GM19023 (cell line): ENCODE measurements around the gene RRP8.

Experiments
- ATAC-seq: cut with Tn5 transposase; IDR thresholded peaks from one replicate; pipeline ENCODE4 v1.9.1; 2021; ENCODE audit warnings: mild to moderate bottlenecking, moderate library complexity; ENCODE audit not compliant: unreplicated experiment

Gene RRP8

DNA sequence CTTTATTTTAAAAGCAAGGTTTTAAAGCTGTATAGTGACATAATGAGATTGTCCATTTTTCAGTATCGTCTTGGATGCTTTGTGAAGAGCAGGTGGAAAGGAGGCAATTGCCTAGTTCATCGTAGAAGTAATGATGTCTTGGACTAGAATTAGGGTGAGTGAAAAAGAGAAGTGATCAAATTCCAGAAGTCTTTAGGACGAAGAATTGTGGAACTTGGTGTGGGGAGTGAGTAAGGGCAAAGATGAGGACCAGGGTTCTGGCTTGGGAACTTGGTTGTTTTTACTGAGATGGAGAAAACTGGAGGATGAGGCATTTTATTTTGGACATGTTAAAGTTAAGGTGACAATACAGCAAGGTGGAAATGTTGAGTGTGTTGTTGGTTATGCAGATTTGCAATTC lies 1.4 kb upstream of the RRP8 start:
- ATAC-seq, result no peak

DNA sequence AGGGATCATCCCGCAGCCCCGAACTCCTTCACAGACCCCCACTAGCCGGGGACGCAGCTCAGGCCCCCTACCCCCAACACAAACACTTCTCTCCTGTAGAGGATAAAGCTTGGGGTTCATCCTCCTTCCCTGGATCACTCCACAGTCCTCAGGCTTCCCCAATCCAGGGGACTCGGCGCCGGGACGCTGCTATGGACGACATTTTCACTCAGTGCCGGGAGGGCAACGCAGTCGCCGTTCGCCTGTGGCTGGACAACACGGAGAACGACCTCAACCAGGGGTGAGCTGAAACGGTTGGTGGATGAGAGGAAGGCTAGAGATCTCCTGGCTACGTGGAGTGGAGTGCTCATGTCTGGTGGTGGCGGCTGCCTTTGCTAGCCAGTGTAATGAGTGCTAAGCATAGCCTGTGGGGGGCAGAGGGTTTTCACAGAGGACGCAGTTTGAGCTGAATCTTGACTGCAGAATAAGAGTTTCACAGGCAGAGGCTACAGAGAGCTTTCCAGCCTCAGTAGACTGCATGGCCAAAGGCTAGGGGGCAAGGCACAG lies 738 bp upstream of the RRP8 start:
- ATAC-seq, result peak; percentile 37

DNA sequence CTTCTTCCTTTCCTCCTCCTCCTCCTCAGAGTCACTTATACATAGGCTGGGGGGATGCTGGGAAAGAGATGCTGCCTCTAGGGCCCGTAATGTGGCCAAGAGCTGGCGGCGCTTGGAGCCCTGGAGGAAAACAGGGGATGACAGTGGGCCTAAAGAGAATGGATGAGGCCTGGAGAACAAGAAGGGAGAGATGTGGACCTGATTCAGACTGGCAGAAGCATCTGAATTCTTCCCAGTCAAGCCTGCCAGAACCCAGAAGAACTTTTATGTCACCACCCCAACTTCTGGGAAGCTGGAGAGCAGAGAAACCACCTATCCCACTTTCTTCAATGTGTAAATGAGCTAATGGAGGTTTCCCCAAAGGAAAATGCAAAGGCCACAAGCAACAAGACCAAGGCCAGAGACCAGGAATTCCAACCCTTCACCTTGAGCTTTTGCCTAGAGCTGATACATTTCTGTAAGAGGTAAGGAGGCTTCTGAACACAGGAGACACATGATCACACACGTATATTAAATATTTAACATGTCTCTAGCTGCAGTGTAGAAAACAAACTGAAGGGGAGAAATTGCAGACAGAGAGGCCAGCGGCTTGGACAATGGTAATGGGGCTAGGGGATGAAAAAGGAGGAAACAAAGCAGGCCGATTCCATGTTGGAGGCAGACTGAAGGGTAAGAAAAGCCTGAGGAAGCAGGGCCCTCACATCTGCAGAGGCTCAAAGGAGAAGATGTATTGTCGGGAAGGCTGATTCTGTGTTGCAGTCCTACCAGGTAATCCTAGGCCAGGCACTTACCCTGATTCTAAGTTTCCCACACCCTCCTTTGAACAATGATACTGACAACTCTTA lies 1.1 kb downstream of the RRP8 start:
- no peak for ATAC-seq

DNA sequence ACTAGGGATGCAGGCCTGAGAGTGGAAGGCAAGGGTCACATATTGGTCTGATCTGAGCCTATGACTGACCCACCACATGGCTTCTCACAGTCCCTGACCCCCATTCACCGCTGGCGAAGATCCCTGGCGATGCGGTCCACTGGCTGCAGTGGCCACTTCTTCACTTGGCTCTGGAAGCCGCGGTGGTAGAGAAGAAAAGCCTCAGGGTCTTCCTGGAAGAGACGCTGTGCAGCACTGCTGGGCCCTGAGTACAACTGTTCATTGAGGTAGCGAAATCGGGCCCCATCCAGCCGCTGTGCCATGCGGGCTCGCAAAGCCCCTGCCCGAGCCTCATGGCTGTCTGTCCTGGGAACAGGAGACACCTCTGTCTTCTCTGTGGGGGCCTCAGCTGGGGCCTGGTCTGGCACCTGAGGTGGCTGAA lies 2.4 kb downstream of the RRP8 start:
- no peak for ATAC-seq

DNA sequence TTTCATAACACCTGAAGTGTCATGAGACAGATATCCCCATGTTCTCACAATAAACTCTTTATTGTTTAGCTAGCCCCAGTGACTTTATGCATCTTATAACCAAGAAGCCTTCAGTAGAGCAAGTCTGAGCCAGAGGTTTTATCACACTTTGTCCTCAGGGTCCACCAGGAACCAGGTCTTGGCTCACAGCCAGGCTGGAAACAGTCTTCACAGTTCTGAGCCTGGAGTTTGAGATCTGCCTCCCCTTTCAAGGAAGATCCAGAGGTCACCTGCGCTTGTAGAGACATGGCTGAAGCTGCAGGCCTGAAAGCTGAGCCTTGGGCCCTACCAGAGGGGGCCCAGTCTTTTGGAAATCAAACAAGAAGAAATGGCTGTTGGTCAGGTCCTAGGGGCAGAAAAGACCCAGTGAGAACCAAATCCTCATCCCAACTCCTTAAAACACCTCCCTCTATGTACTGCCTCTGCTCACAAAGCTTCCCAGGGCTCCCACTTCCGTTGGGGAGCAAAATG lies 3.5 kb downstream of the RRP8 start:
- ATAC-seq, result no peak

DNA sequence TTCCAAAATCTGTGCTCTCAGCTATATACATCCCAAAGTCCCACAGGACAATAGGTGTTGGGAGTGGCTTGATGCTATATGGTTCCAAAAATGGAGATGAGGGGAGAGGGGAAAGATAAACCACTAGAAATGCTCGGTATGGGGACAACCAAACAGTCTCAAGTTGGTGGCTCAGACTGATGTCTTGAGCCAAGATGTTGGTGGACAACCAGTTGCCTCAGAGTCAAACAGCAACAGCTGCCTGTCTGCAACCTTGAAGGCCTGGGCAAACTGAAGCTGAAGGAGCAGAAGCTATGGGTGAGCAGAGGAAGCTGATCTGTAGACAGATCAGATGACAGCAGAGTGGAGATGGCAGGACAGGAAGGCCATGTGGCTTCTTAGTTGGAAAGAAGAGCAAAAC lies 4.0 kb downstream of the RRP8 start:
- ATAC-seq, result no peak

DNA sequence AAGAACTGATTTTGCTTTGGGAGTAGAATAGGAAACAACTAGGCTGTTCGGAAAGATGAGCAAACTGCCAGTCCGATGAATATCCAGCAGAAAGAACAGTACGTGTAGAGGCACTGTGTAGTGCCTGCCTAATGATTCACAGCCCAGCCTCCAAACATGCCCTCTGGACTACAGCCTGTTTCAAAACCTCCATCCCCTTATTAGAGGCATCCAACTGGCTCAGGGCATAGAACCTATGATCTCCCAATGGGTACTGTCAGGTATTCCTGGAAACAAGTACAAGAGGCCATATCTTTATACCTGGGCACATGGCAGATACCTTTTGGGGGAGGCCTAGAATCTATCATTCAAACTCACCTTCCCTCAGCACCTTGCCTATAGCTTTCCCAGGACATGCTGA lies 4.9 kb downstream of the RRP8 start:
- no peak for ATAC-seq

DNA sequence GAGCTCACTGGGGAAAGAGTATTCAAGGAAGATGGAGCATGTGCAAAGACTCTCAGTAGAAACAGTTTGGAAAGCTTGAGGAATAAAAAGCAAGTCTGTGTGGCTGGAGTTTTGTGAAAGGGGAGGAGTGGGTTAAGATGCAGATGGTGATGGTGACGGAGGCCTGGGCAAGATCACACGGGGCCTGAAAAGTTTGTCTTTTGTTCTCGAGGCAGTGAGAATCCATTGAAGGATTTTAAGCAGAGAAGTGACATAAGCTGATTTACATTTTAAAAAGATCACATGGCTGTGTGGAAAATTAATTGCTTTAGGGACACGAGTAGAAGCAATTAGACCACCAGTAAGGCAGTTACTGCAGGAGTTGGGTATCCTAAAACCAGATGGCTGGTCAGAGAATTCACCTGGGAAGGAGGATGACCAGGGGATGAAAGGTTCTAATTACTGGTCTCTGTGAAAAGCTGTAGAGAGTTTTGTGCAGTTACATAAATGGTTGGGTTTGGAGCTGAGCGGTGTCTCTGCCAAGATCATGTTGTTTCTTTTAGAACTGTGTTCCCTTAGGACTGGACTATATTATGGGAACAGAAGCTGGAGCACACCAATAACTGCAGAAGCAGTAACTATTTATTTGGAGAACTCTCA lies 7.1 kb downstream of the RRP8 start:
- no peak for ATAC-seq

DNA sequence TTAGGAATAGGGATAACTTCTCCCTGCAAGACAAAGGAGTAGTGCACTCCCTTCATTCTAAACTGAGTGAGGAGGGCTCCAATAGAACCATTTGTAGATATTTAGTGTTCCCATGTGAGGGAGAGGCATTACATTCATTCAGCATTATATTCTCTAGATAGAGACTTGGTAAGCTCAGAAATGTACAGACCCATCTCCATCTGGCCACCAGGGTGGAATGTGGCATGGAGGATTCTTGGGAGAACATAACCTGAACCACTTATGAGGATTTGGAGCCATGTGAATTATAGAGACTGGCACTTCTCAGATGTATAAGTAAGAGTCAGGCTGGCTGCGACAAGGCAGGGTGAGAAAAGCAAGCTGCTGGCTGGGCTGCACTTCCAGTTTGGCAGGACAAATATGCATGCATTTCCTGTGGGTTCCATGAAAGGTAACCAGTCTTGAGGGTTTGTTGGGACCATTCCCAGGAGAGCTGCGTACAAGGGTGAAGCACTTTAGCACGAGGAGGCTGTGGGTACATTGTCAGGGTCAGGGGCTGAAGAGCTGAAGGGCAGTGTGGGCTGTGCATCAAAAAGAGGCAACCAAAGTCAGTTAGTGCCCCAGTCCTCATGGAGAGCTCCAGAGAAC lies 9.2 kb downstream of the RRP8 start:
- no peak for ATAC-seq

DNA sequence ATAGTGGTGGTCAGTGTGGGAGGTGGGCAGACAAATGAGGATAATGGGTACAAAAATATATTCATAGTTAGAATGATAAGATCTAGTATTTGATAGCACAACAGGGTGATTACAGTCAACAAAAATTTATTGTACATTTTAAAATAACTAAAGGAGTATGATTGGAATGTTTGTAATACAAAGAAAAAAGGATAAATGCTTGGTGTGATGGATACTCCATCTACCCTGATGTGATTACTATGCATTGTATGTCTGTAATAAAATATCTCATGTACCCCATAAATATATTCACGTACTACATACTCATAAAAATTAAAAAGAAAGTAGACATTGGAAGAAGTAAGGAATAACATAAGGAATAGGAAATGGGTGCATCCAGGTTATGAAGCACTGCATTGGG lies 15.4 kb downstream of the RRP8 start:
- no peak for ATAC-seq

DNA sequence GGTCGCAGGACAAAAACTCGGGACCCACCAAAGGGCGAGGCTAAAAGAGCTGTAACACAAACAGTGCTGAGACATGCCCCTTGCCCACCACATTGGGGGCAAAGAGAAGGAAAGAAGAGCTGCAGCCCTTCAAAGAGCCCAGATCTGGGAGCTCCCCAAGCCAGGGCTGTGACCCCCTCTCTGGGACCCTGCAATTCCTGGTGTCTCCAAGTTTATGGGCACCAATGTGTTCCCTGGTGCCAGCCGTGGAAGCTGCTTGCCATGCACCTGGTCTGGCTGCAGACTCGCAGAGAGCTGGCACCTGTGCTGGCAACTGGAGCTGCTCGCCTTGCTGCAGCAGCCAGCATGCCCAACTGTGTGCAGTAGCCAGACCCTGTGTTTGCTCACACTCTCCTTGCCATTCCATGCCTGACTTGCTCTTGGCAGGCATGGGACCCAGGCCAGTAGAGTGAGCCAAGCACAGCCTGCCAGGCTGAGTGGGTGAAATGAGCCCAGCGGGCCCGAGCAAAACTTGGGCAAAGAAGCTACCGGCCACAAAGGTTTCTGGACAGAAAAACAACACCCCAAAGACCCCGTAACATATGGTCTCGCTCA lies 16.0 kb downstream of the RRP8 start:
- no peak for ATAC-seq

DNA sequence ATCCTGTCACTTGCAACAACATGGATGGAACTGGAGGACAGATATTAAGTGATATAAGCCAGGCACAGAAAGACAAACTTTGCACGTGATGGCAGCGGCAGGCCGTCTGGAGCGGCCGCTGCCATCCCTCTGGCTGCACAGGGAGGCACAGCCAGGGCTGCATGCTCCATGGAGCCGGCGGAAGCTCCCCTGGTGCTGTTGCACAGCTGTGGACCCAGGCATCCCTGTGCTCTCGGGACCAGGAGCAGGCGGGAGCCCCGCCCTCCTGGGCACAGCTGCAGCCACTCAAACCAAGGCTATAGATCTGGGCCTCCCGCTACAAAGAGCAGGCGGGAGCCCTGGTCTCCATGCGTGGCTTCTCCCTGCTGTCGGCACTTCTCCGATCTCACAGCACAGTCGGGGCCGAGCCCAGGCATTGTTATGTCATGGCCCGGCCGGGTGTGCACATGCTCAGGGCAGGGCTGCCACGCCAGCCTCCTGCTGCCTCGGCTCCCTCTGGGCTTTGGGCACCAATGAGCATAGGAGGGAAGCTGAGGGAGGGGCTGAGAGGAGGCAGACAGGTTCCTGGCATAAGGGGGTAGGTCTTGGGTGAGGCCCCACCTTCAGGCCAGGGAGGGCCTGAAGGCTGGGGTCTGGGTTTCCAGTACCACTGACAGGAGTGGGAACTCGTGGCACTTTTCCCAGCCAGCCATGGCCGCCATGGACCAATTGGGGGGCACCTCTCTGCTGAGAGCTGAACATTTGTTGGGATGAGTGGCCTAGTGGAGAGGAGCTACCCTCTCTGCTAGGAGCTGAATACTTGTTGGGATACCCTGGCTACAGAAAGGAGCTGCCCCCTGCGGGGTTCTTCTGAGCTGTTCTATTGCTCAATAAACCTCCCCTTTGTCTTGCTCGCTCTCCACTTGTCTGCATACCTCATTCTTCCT lies 16.7 kb downstream of the RRP8 start:
- ATAC-seq, result no peak

DNA sequence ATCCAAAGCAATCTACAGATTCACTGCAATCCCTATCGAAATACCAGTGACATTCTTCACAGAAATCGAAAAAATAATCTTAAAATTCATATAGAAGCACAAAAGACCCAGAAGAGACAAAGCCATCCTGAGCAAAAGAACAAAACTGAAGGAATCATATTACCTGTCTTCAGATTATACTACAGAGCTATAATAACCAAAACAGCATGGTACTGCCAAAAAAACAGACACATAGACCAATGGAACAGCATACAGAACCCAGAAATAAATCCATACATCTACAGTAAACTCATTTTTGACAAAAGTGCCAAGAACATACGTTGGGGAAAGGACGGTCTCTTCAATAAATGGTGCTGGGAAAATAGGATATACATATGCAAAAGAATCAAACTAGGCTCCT lies 18.9 kb downstream of the RRP8 start:
- no peak for ATAC-seq

DNA sequence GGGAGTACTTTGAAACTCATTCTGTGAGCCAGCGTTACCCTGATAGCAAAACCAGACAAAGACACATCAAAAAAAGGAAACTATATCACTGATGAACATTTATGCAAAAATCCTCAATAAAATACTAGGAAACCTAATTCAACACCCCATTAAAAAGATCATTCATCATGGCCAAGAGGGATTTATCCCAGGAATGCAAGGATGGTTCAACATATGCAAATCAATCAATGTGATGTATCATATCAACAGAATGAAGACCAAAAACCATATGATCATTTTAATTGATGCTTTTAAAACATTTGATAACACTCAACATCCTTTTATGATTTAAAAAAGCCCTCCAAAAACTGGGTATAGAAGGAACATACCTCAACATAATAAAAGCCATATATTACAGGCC lies 19.8 kb downstream of the RRP8 start:
- no peak for ATAC-seq

DNA sequence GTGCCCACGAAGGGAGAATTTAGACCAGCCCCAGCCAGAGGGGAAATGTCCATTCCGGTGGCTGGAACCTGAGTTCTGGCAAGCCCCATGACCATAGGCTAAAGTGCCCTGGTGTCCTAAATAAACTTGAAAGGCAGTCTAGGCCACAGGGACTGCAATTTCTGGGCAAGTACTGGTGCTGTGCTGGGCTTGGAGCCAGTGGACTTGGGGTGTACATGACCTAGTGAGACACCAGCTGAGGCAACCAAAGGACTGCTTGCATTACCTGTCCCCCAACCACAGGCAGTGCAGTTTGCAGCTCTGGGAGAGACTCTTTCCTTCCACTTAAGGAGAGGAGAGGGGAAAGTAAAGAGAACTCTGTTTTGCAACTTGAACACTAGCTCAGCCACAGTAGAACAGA lies 23.7 kb downstream of the RRP8 start:
- no peak for ATAC-seq

DNA sequence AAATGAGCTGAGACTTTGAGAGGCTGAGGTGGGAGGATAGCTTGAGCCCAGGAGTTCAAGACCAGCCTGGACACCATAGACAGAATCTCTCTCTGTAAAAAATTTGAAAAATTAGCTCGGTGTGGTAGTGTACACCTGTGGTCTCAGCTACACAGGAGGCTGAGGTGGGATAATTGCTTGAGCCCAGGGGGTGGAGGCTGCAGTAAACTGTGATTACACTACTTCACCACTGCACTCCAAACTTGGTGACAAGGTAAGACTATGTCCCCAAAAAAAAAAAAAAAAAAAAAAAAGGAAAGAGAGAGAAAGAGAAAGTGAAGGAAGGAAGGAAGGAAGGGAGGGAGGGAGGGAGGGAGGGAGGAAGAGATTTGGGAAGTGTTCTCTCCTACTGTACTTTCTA lies 25.3 kb downstream of the RRP8 start:
- no peak for ATAC-seq

DNA sequence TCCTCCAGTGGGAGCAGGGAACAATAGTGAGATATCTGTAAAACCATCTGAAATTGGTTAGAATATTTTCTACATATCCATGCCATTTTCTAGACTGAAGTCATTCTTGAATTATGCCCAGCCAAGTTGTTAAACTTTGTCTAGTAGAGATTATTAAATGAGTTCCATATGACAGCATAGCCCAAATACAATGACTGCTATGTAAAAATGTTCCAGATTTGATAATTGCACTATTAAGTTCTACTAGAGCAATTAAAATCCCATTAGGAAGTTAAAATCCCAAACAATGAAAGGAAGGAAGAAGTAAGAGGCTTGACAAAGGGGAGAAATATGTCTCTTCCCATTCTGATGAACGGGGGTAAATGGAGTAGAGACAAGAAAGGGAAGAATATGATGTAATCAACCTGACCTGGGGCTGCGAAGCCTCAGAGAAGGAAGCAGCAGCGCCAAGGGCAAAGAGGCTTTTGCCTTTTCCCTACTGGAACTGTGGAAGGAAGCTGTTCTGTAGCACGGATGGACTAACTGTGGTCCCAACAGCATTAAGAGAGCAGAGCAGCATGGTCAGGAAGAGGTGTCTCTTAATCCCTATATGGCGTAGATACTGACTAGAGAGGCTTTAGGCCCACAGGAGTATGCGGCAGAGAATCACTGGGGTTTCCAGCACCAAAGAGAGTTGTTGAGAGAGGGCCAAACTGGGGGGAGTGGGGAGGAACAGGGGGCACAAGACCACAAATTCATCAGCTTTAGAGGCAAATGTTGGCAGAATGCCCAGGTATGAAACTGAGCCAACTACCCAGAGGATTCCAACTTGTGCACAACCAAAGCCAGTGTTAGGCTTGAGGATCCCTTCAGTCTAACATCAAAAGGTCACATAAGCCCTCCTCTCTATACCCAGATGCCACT lies 26.7 kb downstream of the RRP8 start:
- no peak for ATAC-seq

DNA sequence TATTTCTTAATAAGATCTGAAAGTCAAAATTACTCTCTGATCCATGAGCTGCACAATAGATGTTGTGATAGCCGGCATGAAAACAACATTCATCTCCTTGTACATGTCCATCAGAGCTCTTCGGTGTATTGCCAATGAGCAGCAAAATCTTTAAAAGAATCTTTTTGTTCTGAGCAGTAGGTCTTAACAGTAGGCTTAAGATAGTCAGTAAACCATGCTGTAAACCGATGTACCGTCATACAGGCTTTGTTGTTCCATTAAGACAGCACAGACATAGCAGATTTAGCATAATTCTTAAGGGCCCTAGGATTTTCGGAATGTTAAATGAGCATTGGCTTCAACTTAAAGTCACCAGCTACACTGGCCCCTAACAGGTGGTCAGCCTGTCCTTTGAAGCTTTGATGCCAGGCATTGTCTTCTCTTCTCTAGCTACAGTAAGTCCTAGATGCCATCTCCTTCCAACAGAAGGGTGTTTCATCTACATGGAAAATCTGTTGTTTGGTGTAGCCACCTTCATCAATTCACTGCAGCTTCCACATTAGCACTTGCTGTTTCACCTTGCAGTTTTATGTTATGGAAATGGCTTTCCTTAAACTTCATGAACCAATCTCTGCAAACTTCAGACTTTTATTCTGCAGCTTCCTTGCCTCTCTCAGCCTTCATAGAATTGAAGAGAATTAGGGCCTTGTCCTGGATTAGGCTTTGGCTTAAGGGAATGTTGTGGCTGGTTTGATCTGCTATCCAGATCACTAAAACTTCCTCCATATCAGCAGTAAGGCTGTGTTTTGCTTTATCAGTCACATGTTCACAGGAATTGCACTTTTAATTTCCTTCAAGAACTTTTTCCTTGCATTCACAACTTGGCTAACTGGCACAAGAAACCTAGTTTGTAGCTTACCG lies 28.4 kb downstream of the RRP8 start:
- no peak for ATAC-seq
